GM18498 (cell line): Measurements from ENCODE around the gene RPRD1A.
"Not testable (repeated sequence)": the region's sequence is repeated elsewhere in the genome, so short reads cannot be mapped to it uniquely, and the experiment has no call there.

Experiments used
- ATAC-seq: cut with Tn5 transposase; IDR thresholded peaks from one replicate; pipeline ENCODE4 v1.9.1; 2021; ENCODE audit warnings: mild to moderate bottlenecking, moderate library complexity; ENCODE audit not compliant: unreplicated experiment

Gene RPRD1A

GRCh38 chr18:36078751-36079529, 11.6 kb upstream of the RPRD1A start:
- no peak for ATAC-seq

DNA sequence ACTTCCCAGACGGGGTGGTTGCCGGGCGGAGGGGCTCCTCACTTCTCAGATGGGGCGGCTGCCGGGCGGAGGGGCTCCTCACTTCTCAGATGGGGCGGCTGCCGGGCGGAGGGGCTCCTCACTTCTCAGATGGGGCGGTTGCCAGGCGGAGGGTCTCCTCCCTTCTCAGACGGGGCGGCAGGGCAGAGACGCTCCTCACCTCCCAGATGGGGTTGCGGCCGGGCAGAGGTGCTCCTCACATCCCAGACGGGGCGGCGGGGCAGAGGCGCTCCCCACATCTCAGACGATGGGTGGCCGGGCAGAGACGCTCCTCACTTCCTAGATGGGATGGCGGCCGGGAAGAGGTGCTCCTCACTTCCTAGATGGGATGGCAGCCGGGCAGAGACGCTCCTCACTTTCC, 10.4 kb upstream of the RPRD1A start:
- not testable (repeated sequence) for ATAC-seq

DNA sequence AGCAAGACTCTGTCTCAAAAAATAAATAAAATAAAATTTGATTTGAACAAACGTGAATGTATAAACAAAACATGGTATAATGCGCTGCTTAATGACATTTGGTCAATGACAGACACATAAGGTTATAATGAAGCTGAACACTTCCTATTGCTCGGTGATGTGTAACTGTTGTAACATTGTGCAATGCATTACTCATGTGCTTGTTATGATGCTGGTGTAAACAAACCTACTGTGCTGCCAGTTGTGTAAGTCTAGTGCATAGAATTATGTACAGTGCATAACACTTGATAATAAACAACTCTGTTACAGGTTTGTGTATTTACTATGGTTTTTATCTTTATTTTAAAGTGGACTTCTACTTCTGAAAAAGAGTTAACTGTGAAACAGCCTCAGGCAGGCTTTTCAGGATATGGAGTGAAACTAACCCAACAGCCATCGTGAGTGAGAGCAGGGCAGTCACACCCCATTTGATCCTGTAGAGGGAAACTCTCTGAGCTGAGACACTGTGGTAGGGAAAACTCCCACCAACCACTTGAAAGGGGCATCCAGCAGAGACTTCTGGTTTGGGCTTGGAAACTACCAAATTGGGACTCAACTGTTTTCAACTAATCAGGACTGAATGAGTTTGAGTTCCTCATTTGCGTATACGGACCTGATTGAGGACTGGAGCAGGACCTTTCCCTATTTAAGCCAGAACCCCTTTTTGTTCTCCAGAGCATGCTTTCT, 8.7 kb upstream of the RPRD1A start:
- ATAC-seq: no peak

- no peak for ATAC-seq
Observed at GRCh38 chr18:36074435-36074834, 7.1 kb upstream of the RPRD1A start.

GRCh38 chr18:36073676-36074075, 6.3 kb upstream of the RPRD1A start:
- ATAC-seq: no peak

- not testable (repeated sequence) for ATAC-seq
Observed at GRCh38 chr18:36072406-36072805, 5.0 kb upstream of the RPRD1A start.

GRCh38 chr18:36066686-36067054, 689 bp downstream of the RPRD1A start:
- ATAC-seq: no peak

DNA sequence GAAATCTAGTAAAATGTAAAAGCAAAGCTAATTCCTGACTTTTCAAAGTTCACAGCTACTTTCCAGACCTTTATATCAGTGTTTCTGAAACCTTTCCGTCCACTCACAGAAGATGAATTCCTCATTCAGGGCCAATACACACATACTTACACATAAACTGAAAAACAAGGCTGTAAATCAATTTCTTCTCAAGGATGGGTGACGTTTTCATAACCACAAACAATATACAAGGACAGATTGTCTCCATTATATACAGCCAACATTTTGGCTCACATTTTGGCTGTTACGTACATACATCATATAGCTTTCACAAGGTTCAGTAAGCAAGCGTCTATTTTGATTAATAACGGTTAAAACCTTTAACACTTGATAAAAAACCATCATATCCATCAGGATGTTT, 1.4 kb downstream of the RPRD1A start:
- no peak for ATAC-seq

- ATAC-seq: not testable (repeated sequence)
Observed at GRCh38 chr18:36064809-36065079, 2.6 kb downstream of the RPRD1A start.

DNA sequence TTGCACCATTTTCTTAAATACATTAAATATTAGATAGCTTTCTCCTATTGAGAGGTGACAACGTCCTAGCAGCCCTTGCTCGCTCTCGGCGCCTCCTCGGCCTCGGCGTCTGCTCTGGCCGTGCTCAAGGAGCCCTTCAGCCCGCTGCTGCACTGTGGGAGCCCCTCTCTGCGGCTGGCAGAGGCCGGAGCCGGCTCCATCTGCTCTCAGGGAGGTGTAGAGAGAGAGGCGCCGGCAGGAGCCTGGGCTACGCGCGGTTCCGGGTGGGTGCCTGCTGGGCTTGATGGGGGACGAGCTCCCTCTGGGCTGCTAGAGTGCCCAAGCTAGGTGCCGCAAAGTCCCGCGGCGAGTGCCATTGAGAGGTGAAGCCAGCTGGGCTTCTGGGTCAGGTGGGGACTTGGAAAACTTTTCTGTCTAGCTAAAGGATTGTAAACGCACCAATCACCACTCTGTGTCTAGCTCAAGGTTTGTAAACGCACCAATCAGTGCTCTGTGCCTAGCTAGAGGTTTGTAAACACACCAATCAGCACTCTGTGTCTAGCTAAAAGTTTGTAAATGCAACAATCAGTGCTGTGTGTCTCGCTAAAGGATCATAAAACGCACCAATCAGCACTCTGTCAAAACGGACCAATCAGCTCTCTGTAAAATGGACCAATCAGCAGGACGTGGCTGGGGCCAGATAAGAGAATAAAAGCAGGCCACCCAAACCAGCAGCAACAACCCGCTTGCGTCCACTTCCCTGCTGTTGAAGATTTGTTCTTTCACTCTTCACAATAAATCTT, 3.1 kb downstream of the RPRD1A start:
- ATAC-seq: no peak

DNA sequence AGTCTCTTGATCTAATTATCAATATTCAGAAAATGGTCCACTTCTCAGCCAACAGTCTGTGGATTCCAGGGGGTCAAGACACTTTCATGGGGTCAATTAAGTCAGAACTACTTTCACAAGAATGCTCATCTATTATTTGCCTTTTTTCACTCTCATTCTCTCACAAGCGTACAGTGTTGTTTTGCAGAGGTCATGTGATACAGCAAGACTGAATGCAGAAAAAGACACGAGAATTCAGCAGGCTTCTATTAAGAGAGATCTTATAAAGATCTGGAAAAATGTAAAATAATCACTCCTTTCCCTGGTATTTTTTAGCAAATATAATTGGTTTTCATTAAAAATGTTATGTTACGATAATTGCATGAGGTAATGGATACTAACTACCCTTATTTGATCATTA, 8.7 kb downstream of the RPRD1A start:
- ATAC-seq: no peak

GRCh38 chr18:36051760-36052159, 15.6 kb downstream of the RPRD1A start:
- ATAC-seq: no peak

DNA sequence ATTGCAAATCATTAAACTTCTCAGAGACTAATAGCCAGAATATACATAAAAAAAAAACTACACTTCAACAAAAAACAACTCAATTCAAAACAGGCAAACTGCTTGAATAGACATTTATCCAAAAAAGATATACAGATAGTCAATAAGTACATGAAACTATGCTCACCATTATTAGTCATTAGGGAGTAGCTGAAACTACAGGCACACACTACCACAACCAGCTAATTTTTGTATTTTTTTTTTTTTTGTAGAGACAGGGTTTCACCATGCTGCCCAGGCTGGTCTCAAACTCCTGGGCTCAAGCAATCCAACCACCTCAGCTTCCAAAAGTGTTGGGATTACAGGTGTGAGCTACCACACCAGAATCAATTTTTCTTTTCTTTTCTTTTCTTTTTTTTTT, 16.9 kb downstream of the RPRD1A start:
- no peak for ATAC-seq

DNA sequence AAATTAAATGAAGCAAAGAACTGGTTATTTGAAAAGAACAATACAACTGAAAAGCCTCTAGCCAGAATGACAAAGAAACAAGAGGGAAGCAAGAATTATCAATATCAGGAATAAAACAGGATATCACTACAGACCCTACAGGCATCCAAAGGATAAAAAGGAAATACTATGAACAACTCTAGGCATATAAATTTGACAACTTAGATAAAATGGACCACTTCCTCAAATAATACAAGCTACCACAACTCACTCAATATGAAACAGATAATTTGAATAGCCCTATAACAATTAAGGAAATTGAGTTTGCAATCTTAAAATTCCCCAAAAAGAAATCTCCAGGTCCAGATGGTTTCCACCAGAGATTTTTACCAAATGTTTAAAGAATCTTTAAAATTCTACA, 19.8 kb downstream of the RPRD1A start:
- no peak for ATAC-seq

- no peak for ATAC-seq
Observed at GRCh38 chr18:36046898-36047297, 20.5 kb downstream of the RPRD1A start.

DNA sequence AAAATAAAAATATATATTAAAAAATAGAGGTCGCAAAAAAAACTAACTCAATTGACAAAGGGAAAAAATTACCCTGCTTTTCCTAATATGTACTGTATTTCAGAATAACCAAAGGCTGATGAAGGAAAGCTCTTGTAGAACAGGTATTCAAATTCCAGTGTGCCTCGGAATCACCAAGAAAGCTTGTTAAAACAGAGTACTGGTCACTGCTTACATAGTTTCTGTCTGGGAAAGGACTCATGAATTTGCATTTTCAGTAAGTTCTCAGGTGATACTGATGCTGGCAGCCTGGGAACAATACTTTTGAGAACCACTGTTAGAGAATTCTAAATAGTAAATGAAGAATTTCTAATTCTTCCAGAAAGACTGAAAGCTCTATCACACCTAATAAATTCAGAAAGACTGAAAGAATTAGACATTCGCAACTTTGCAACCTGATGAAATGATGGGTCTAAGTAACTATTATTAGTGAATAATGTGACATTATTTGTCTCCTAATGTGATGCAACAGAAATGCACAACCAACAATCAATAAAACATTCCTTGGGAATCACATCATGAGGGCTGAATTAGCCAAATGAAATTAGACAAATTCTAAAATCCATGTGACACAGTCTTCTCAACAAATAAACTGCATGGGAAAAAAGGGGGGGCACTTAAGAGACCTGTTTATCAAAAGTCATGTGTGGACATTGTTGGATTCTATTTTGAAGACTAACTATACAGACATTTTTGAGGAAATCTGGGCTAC, 21.9 kb downstream of the RPRD1A start:
- no peak for ATAC-seq

GRCh38 chr18:36043153-36043552, 24.2 kb downstream of the RPRD1A start:
- no peak for ATAC-seq

DNA sequence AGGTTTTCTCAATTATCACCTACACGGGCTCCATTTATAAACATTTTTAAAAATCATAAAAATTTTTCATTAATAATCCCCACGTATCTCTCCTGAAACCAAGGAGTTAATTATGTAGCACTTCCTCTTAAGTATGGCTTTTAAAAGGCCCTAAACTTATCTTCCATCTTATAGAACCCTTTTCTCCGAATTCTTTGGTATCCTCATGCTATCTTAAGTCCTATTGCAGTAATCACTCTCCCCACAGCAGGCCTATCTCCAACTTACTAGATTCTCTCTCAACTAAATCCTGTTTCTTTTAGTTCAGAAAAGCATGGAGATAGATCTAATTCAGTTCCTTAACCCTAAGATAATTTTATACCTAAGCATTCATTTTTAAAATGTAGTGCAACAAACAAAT, 26.2 kb downstream of the RPRD1A start:
- ATAC-seq: no peak

- ATAC-seq: no peak
Observed at GRCh38 chr18:36038102-36038663, 29.2 kb downstream of the RPRD1A start.

DNA sequence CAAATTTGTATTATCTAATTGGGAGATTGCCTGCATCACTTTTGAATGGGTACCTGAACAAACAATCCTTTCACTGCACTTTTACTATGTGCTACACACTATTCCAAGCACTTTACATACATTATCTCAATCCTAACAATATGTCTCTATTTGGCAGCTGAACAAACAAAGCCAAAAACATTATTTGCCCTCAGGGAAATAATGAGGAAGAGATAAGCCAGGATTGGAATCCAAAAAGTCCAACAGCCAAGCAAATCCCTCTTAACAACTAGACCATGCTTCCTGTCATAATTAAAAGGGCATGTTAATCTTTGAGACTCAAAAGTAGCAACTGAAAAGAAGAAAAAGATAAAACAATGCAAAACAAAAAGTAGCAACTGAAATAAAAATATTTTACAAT, 32.1 kb downstream of the RPRD1A start:
- no peak for ATAC-seq

GRCh38 chr18:36034299-36034895, 33.0 kb downstream of the RPRD1A start:
- no peak for ATAC-seq
